22Rv1 (cell line): ENCODE measurements around the gene RTN1.

ENCODE experiments used
- H3K27ac ChIP-seq: fragments of 450-650 bp; 2 replicates; pipeline ENCODE4 v1.5.1; 2017
- ZFX ChIP-seq: fragments of 450-650 bp; IDR thresholded peaks from 2 replicates; pipeline ENCODE4 v1.6.1; 2017; ENCODE audit warnings: antibody characterized with exemption, borderline replicate concordance
- TF ChIP-seq, protein P1 (sequence below): fragments of 450-650 bp; IDR thresholded peaks from 2 replicates; pipeline ENCODE4 v1.5.1; 2017; ENCODE audit warnings: mild to moderate bottlenecking

RTN1 gene

DNA sequence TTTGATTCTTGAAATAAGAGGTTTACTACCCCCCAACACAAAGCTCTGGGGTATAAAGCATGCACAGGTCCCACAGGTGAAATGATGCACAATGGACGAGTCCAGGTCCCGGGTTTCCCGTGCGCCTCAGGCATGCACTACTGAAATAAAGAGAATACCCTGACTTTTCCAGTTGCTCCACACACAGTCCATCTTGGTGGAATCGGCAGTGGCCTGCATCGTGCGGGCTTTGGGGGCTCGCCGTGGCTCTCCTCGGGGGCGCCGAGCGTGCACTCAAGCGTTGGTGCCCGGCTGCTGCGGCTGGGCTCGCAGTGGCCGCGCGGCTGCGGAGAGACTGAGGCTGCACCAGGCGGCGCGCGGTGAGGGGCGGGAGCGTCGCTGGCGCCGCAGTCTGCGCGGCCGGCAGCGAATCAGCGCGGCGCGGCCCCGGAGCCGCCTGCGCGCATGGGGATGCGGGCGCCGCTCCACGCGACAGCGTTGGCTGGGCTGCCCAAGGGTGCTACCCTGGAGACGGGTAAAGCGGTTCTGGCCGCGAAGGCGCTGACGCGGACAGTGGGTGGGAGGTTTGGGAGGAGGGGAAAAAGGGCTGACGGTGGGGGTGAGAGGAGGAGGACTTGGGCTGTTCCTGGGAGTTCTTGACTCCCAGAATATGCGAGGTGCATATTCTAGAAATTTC is 240.2 kb downstream of the RTN1 start:
- H3K27ac ChIP-seq = no peak overlapping the region
- TF ChIP-seq, protein P1, sequence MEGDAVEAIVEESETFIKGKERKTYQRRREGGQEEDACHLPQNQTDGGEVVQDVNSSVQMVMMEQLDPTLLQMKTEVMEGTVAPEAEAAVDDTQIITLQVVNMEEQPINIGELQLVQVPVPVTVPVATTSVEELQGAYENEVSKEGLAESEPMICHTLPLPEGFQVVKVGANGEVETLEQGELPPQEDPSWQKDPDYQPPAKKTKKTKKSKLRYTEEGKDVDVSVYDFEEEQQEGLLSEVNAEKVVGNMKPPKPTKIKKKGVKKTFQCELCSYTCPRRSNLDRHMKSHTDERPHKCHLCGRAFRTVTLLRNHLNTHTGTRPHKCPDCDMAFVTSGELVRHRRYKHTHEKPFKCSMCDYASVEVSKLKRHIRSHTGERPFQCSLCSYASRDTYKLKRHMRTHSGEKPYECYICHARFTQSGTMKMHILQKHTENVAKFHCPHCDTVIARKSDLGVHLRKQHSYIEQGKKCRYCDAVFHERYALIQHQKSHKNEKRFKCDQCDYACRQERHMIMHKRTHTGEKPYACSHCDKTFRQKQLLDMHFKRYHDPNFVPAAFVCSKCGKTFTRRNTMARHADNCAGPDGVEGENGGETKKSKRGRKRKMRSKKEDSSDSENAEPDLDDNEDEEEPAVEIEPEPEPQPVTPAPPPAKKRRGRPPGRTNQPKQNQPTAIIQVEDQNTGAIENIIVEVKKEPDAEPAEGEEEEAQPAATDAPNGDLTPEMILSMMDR = no peak
- no peak for TF ChIP-seq ZFX

- no peak for TF ChIP-seq ZFX
- TF ChIP-seq, protein P1 = no peak
Measured at GRCh38 chr14:59629444-59630287, 240.9 kb downstream of the RTN1 start.

DNA sequence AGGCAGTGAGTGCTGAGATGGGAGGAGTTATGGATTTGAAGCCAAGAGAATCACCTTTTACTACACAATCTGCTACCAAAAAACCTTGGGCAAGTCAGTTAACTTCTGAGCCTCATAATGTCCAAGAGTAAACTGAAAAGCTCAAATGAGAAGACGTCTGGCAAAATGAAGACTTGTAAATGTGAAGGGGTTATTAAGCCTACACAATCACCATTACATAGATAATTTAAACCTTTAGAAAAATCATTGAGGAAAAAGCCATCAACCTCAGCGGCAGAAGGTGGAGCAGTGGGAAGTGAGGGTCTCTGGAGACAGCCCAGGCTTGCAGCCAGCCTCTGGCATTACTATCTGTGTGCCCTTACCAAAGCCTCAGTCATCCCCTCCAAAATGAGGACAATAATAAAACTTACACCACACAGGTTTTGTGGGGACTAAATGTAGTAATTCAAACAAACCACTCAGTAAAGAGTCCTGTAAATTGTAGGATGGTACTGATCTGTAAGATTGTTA is 243.5 kb downstream of the RTN1 start:
- no peak overlapping the region for H3K27ac ChIP-seq
- TF ChIP-seq ZFX = no peak
- TF ChIP-seq, protein P1 = no peak

More at GRCh38 chr14:59629444-59630287, 240.9 kb downstream of the RTN1 start:
- no peak overlapping the region for H3K27ac ChIP-seq

DNA sequence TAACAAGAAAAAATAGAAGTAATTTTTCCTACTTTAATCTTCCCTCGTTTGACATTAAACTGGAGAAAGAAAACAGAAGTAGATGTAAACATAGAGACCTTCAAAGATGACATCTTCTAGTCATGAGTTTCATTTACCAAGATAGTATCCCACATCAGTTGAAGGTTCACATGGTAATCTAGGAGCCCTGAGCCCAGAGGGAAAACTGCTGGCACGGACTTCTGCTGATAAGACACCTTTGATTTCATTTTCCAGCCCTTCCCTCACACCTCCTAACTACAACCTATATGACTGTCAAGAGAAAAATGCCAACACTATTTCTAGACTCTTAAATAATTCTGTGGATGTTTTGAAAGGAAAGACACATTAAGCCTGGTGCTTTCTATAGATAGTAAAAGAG is 247.9 kb downstream of the RTN1 start:
- TF ChIP-seq ZFX = no peak
- TF ChIP-seq, protein P1 = no peak
- H3K27ac ChIP-seq = no peak overlapping the region

- no peak overlapping the region for H3K27ac ChIP-seq
- TF ChIP-seq ZFX = no peak
- TF ChIP-seq, protein P1 = no peak
Measured at GRCh38 chr14:59619061-59619460, 251.5 kb downstream of the RTN1 start.

- no peak overlapping the region for H3K27ac ChIP-seq
- TF ChIP-seq ZFX = no peak
- TF ChIP-seq, protein P1 = no peak
Measured at GRCh38 chr14:59601056-59601455, 269.5 kb downstream of the RTN1 start.
